DMS153 (cell line): Measurements from ENCODE around the gene PSMB5.

ENCODE experiments used
- DNase-seq: peaks from one replicate; lab custom pipeline; 2025; lab: John Stamatoyannopoulos, UW

Gene PSMB5

GRCh38 chr14:23043754-23044153 lies 9.1 kb upstream of the PSMB5 start:
- DNase-seq: no peak

- no peak for DNase-seq
Measured at GRCh38 chr14:23043145-23043544, 8.4 kb upstream of the PSMB5 start.

GRCh38 chr14:23042162-23042965 lies 7.7 kb upstream of the PSMB5 start, which contains the start of gene PSMB11:
Gene PSMB11, plus strand, starts transcription at chr14:23042212. Its CDS starts 14 bp downstream, at chr14:23042226.
- no peak for DNase-seq

GRCh38 chr14:23041729-23042128 lies 7.0 kb upstream of the PSMB5 start:
- no peak for DNase-seq

- no peak for DNase-seq
Measured at GRCh38 chr14:23040100-23040499, 5.4 kb upstream of the PSMB5 start.

GRCh38 chr14:23035303-23036144 lies 824 bp upstream of the PSMB5 start:
- DNase-seq: no peak

GRCh38 chr14:23033801-23034497 lies 751 bp downstream of the PSMB5 start:
- DNase-seq: no peak

- no peak for DNase-seq
Measured at GRCh38 chr14:23033251-23033727, 1.4 kb downstream of the PSMB5 start.

- no peak for DNase-seq
Measured at GRCh38 chr14:23030936-23031335, 3.8 kb downstream of the PSMB5 start.

GRCh38 chr14:23028799-23029198 lies 5.9 kb downstream of the PSMB5 start:
- DNase-seq: no peak

- no peak for DNase-seq
Measured at GRCh38 chr14:23025151-23025814, 9.4 kb downstream of the PSMB5 start.

GRCh38 chr14:23024612-23025075 lies 10.1 kb downstream of the PSMB5 start:
- no peak for DNase-seq

GRCh38 chr14:23023795-23024152 lies 10.9 kb downstream of the PSMB5 start:
- DNase-seq: no peak

GRCh38 chr14:23023022-23023794 lies 11.5 kb downstream of the PSMB5 start:
- no peak for DNase-seq

- DNase-seq: no peak
Measured at GRCh38 chr14:23021889-23022442, 12.7 kb downstream of the PSMB5 start.

GRCh38 chr14:23021434-23021833 lies 13.3 kb downstream of the PSMB5 start:
- DNase-seq: no peak

GRCh38 chr14:23020143-23021128 lies 14.3 kb downstream of the PSMB5 start:
- no peak for DNase-seq

- no peak for DNase-seq
Measured at GRCh38 chr14:23018107-23018506, 16.6 kb downstream of the PSMB5 start.

GRCh38 chr14:23017091-23017490 lies 17.6 kb downstream of the PSMB5 start:
- no peak for DNase-seq
